COLO668 (cell line): ENCODE data around the gene P2RY8.

Experiments used
- DNase-seq: peaks from one replicate; lab custom pipeline; 2025; ENCODE audit not compliant: unreplicated experiment; lab: John Stamatoyannopoulos, UW

P2RY8 gene

GRCh38 chrX:1419545-1420355 lies 117.2 kb downstream of the P2RY8 start:
- no peak for DNase-seq

- no peak for DNase-seq
Observed at GRCh38 chrX:1418901-1419544, 118.0 kb downstream of the P2RY8 start.

GRCh38 chrX:1417921-1418771 lies 118.8 kb downstream of the P2RY8 start:
- DNase-seq: no peak

GRCh38 chrX:1416965-1417760 lies 119.8 kb downstream of the P2RY8 start:
- no peak for DNase-seq

- DNase-seq: no peak
Observed at GRCh38 chrX:1416327-1416784, 120.6 kb downstream of the P2RY8 start.
